Keratinocyte (primary cell): ENCODE measurements around the gene FLT3.

Experiments
- CTCF ChIP-seq, 3 experiments: IDR thresholded peaks in 1 of 3; conservative IDR thresholded peaks in 1 of 3; optimal IDR thresholded peaks in 1 of 3; 2 replicates in 2 of 3; 3 replicates in 1 of 3; pipeline versions ENCODE3 to v1.5.1; 2011; ENCODE audit warnings: low read length in 3 of 3, mild to moderate bottlenecking in 3 of 3, moderate library complexity in 2 of 3, control low read depth in 1 of 3, inconsistent platforms in 1 of 3; ENCODE audit not compliant: insufficient read depth in 2 of 3; ENCODE audit errors: extremely low read depth in 1 of 3
- EZH2 ChIP-seq: IDR thresholded peaks from one replicate; pipeline ENCODE4 v1.6.1; 2012; ENCODE audit warnings: inconsistent platforms, mild to moderate bottlenecking, low read length, moderate library complexity

GRCh38 chr13:28049880-28050875, 50.2 kb downstream of the FLT3 start:
- no peak for TF ChIP-seq CTCF (optimal IDR thresholded peaks at IDR 0.05 in 1 of 3, IDR thresholded peaks at IDR 0.05 in 1 of 3, conservative IDR thresholded peaks at IDR 0.05 in 1 of 3; ENCODE audit: extremely low read depth in 1 of 3, insufficient read depth in 2 of 3, low read length in 3 of 3)
- TF ChIP-seq EZH2, result no peak
